HFF-Myc (cell line): Measurements from ENCODE around the gene THSD7B.

ENCODE experiments used
- DNase-seq: peaks from one replicate; pipeline ENCODE4 v3.0.0-alpha.2; 2011; ENCODE audit warnings: low read depth; ENCODE audit errors: extremely low read depth
- H3K4me3 ChIP-seq: replicated peaks from 2 replicates; pipeline ENCODE4 v1.5.1; 2011; ENCODE audit warnings: low read depth, mild to moderate bottlenecking, control low read depth, low read length
- TF ChIP-seq, protein P1 (sequence below): IDR thresholded peaks from 2 replicates; pipeline ENCODE4 v1.5.1; 2012; ENCODE audit warnings: mild to moderate bottlenecking, low read depth, low read length, control low read depth; ENCODE audit errors: missing control alignments

THSD7B gene

DNA sequence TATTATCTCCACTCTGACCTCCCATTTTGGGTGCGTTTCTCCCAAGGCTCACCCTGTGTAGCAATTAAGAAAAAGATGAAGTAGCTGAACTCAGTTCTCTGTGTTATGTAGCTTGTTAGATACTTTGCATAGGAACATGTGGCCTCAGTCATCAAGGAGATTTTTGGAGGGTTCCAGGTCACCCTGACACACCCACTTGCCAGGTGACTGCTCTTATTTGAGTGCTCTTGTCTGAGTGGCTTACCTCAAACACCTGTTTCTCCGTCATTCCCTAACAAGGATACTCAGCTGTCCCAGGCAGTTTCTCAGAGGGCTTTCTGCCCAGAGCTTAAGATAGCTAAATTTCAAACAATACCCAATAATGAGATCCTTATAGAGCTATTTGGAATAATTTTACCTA lies 621.7 kb downstream of the THSD7B start:
- TF ChIP-seq, protein P1, sequence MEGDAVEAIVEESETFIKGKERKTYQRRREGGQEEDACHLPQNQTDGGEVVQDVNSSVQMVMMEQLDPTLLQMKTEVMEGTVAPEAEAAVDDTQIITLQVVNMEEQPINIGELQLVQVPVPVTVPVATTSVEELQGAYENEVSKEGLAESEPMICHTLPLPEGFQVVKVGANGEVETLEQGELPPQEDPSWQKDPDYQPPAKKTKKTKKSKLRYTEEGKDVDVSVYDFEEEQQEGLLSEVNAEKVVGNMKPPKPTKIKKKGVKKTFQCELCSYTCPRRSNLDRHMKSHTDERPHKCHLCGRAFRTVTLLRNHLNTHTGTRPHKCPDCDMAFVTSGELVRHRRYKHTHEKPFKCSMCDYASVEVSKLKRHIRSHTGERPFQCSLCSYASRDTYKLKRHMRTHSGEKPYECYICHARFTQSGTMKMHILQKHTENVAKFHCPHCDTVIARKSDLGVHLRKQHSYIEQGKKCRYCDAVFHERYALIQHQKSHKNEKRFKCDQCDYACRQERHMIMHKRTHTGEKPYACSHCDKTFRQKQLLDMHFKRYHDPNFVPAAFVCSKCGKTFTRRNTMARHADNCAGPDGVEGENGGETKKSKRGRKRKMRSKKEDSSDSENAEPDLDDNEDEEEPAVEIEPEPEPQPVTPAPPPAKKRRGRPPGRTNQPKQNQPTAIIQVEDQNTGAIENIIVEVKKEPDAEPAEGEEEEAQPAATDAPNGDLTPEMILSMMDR, result no peak
- H3K4me3 ChIP-seq, result no peak overlapping the region
- DNase-seq, result no peak

DNA sequence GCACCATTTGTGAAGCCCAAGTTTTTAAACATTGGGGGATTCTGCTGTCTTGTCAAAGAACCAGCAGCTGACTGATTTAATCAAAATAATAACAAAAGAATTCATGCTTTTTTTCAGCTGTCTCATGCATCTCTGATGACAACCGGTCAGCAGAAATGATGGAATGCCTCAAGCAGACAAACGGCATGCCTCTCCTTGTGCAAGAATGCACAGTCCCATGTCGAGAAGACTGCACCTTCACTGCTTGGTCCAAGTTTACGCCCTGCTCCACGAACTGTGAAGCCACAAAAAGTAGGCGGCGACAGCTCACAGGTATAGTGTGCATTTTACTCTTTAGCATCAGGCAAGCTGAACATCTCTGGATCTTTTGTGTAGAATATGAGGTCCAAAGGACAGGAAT lies 640.2 kb downstream of the THSD7B start:
- H3K4me3 ChIP-seq, result no peak overlapping the region
- TF ChIP-seq, protein P1, result no peak
- DNase-seq, result no peak

DNA sequence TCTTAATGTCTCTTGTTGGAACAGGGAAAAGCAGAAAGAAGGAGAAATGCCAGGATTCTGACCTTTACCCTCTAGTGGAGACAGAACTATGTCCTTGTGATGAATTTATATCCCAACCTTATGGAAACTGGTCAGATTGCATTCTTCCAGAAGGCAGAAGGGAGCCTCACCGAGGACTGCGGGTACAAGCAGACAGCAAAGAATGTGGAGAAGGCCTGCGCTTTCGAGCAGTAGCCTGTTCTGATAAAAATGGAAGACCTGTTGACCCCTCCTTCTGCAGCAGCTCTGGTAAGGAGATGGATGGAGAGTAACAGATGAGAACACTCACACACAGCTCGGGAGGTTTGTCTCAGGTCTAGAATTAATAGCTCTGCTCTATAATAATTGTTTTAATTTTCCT lies 646.2 kb downstream of the THSD7B start:
- TF ChIP-seq, protein P1, result no peak
- no peak for DNase-seq
- H3K4me3 ChIP-seq, result no peak overlapping the region

DNA sequence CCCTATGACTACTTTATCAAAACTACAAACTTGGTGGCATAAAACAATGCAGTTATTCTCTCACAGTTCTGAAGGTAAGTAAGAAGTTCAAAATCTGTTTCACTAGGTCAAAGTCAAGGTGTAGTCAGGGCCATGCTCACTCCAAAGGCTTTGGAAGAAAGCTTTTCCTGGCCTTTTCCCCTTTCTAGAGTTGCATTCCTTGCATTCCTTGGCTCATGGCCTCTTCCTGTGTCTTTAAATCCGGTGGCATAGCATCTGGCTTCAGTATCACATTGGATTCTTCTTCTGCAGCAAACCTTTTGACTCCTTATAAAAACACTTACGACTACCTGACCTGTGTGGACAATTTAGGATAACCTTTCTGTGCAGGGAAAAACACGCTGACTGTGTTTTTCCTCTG lies 655.4 kb downstream of the THSD7B start:
- TF ChIP-seq, protein P1, result no peak
- no peak overlapping the region for H3K4me3 ChIP-seq
- no peak for DNase-seq

DNA sequence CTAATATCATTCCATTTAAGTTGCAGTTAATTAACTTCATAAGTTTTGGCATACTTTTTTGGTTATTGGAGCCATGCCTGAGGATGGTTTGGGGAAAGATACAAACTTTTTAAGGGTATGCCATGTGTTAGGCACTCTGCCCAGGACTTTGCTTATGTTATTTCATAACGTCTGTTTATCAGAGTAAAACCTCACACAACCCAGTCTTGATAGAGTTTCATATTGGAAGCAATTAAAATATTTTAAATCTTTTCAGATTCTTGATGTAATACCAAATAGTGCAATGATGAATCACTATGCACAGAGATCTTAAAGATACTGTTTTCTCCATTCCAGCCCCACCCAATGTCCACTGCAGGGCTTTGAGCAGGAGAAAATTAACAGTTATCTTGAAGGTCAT lies 669.8 kb downstream of the THSD7B start:
- DNase-seq, result peak; percentile 77
- no peak overlapping the region for H3K4me3 ChIP-seq
- TF ChIP-seq, protein P1, result no peak

DNA sequence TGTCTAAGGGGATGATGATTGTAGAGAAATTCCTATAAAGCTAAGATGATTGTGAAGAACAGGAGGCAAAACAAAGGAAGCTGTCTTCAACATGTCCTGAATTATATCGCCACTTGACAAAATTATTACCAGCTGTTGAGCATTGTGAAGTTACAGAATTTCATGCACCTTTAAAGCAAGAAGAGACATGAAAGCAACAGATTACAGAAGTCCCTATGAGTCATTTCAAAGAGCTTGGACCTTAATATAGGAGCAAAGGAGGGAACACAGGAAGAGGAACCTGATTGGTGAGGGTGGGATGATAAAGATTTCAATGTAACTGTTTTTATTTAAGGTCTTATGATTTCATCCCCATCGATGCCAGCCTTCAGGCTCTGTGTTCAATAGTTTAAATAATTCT lies 672.0 kb downstream of the THSD7B start:
- peak; percentile 66 for DNase-seq
- H3K4me3 ChIP-seq, result no peak overlapping the region
- TF ChIP-seq, protein P1, result no peak

DNA sequence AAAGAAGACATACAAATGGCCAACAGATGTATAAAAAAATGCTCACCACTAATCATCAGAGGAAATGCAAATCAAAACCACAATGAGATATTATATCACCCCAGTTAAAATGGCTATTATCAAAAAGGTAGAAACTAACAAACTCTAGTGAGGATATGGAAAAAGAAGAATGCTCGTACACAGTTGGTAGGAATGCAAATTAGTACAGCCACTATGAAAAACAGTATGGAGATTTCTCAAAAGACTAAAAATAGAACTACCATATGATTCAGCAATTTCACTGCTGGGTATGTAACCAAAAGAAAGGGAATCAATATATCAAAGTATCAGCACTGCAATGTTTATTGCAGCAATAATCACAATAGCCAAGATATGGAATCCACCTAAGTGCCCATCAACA lies 679.6 kb downstream of the THSD7B start:
- TF ChIP-seq, protein P1, result no peak
- DNase-seq, result no peak
- H3K4me3 ChIP-seq, result no peak overlapping the region
